SK-N-MC (cell line): ENCODE measurements around the gene NSFL1C.
A peak's percentile ranks its signal among the peaks of the same experiment; 100 is the strongest.

ENCODE experiments used
- DNase-seq: peaks from one replicate; pipeline ENCODE4 v3.0.0-alpha.2; 2011; ENCODE audit warnings: low read depth, low spot score
- H3K27ac ChIP-seq: fragments of 200-600 bp; sonication (generic); 2 replicates; pipeline ENCODE4 v1.5.1; 2016; ENCODE audit warnings: mixed run types
- H3K36me3 ChIP-seq: fragments of 200-600 bp; sonication (generic); 2 replicates; pipeline ENCODE4 v1.6.1; 2017; ENCODE audit warnings: antibody characterized with exemption, low read length, mixed read lengths; ENCODE audit not compliant: insufficient read depth
- H3K4me3 ChIP-seq: fragments of 200-600 bp; sonication (generic); 2 replicates; pipeline ENCODE4 v1.5.1; 2016
- H3K9ac ChIP-seq: fragments of 200-600 bp; sonication (generic); 2 replicates; pipeline ENCODE4 v1.8.0; 2017; ENCODE audit warnings: mixed run types, mixed read lengths; ENCODE audit not compliant: insufficient read length
- H3K9me3 ChIP-seq: fragments of 200-600 bp; sonication (generic); 2 replicates; pipeline ENCODE4 v1.6.1; 2017; ENCODE audit warnings: low read depth, mild to moderate bottlenecking, antibody characterized with exemption, low read length, moderate library complexity, mixed read lengths
- EZH2 ChIP-seq: fragments of 200-600 bp; sonication (generic); IDR thresholded peaks from one replicate; pipeline ENCODE4 v1.6.1; 2017; ENCODE audit warnings: antibody characterized with exemption
- FOXP2 ChIP-seq: optimal IDR thresholded peaks from 2 replicates; pipeline ENCODE3; 2011; ENCODE audit warnings: mild to moderate bottlenecking, moderate library complexity; ENCODE audit not compliant: insufficient read depth; ENCODE audit errors: extremely low read length, control extremely low read depth
- POLR2AphosphoS5 ChIP-seq: IDR thresholded peaks from 2 replicates; pipeline ENCODE4 v1.6.1; 2012; ENCODE audit warnings: mild to moderate bottlenecking, low read depth, low read length, borderline replicate concordance

Gene NSFL1C

GRCh38 chr20:1468117-1468624 is 1.5 kb upstream of the NSFL1C start:
- no peak for TF ChIP-seq EZH2
- no peak for TF ChIP-seq FOXP2
- no peak for TF ChIP-seq POLR2AphosphoS5
- Histone ChIP-seq H3K27ac (no peak overlapping the region), H3K9me3 (no peaks in the 10 kb centered on the region)

DNA sequence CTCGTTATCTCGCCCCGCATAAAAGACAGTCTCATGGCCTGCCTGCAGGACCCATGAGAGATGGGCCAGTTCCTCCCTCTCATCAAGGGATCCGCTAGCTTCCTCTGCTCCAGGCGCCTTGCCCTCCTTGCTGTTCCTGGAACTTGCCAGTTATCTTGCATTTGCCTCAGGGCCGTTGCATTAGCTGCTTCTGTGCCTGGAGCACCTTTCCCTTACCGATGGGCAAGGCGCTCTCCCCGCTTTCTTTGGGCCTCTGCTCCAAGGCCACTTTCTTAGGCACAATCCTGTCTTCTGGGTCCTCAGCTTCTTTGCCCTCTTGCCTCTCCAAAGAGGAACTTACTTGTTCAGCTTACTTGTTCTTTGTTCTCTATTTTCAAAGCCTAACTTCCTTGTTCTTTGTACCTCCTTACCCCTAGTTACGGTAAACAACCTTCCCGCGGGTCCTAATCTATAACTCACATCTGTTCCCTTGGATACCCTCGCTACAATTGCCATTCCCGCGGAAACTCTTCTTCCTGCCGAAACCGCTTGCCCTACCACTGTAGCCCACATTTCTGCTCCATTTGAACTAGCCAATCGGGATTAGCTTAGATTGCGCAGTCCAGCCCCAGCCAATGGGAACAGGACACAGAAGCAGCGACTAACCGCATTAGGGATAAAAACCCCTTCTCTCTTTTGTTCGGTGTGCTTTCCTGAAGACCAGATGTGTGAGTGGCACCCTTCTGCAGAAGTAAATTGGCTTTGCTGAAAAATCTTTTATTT is 887 bp upstream of the NSFL1C start:
- H3K9ac ChIP-seq = no peak overlapping the region
- H3K36me3 ChIP-seq = peaks cover 19% of the 10 kb centered on the region
- DNase-seq = no peak
- TF ChIP-seq POLR2AphosphoS5 (no peak), EZH2 (no peak), FOXP2 (no peak)
- H3K4me3 ChIP-seq = peak overlapping the region; percentile 63
- no peaks in the 10 kb centered on the region for H3K9me3 ChIP-seq
- H3K27ac ChIP-seq = no peak overlapping the region

More at GRCh38 chr20:1468117-1468624, 1.5 kb upstream of the NSFL1C start:
- Histone ChIP-seq H3K36me3 (peaks cover 14% of the 10 kb centered on the region), H3K9ac (no peak overlapping the region), H3K4me3 (no peak overlapping the region)
- DNase-seq = no peak

DNA sequence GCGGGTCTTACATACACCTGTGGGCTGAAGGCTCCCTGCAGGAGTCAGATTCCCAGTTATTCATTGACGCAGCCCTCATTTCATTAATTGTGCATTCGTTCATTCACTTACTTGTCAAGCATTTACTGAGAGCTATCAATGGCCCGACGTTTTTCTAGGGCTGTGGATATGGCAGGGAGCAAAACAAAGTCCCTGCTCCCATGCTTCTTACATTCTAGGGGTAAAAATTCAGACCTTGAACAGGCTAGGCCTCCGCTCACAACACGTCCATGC is 369 bp upstream of the NSFL1C start:
- peak overlapping the region; percentile 63 for H3K4me3 ChIP-seq

DNA sequence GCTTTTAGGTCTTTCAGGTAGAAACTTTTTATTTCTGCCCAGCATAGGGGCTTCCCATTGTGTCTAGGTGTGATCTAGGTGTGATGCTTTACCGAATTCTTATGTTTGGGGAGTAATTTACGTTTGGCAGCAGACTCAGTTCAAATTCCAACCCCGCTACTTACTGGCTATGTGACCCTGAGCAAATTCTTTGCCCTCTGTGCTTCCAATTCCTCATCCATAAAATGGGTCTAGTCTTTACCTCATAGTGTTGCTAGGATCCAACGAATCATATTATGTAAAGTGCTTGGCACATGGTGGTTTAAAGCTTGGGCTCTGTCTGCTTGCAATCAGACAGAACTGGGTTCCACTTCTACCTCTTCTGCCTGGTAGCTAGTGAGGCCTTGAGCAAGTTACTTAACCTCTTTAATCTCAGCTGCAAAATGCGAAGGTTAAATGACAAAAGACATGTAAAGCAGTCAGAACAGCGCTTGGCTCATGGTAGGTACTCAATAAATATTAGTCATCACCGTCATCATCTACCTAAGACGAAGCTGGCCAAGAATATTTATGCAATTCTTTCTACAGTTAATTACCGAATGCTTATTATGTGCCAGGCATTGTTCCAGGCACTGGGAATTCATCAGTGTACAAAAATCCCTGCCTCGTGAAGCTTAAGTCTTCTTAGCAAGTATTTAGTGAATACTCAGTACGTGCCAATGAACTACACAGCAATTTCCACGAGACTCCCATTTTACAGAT is 1.0 kb downstream of the NSFL1C start:
- Histone ChIP-seq H3K36me3 (peaks cover 34% of the 10 kb centered on the region), H3K4me3 (peak overlapping the region; percentile 96), H3K9me3 (no peaks in the 10 kb centered on the region), H3K9ac (peak overlapping the region; percentile 87), H3K27ac (no peak overlapping the region)
- DNase-seq = no peak
- TF ChIP-seq POLR2AphosphoS5 (no peak), FOXP2 (no peak), EZH2 (no peak)

More for the DNA sequence above, 369 bp upstream of the NSFL1C start:
- no peak for TF ChIP-seq FOXP2
- TF ChIP-seq EZH2 = no peak
- no peak for TF ChIP-seq POLR2AphosphoS5
- DNase-seq = no peak
- H3K9me3 ChIP-seq = no peaks in the 10 kb centered on the region
- H3K27ac ChIP-seq = no peak overlapping the region
- no peak overlapping the region for H3K9ac ChIP-seq
- peaks cover 21% of the 10 kb centered on the region for H3K36me3 ChIP-seq

DNA sequence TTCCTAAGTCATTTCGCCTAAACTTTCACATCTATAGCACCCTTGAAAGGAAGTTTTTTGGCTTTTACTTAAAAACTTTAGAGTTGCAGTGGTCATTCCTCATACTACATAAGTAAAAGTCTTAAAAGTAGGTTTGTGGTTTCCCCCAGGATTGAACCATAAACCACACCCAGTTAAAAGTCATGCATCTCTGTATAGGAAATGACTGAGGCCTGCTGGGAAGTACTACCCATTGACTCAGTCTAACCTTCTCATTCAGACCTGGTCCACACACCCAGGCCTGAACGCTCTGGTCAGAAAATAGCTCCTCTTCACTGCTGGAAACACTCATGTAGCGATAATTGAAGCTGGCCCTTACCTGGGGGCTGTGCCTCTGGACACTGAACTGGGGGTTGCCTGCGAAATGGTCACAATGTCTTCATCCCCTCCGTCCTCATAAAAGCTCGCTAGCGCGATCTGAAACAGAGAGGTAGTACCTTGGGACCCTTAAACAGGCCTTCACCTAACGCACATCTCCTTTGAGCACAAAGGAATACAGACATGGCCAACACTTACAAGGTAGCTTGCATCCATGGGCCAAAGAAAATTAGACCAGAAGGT is 2.6 kb downstream of the NSFL1C start:
- no peak for DNase-seq
- Histone ChIP-seq H3K4me3 (no peak overlapping the region), H3K27ac (no peak overlapping the region), H3K9ac (no peak overlapping the region), H3K9me3 (no peaks in the 10 kb centered on the region), H3K36me3 (peaks cover 48% of the 10 kb centered on the region)
- TF ChIP-seq FOXP2 (no peak), EZH2 (no peak), POLR2AphosphoS5 (no peak)

- TF ChIP-seq POLR2AphosphoS5 (no peak), FOXP2 (no peak), EZH2 (no peak)
- no peak for DNase-seq
- Histone ChIP-seq H3K4me3 (no peak overlapping the region), H3K9ac (no peak overlapping the region), H3K27ac (no peak overlapping the region), H3K36me3 (peaks cover 59% of the 10 kb centered on the region), H3K9me3 (no peaks in the 10 kb centered on the region)
These were observed 3.8 kb downstream of the NSFL1C start for GRCh38 chr20:1462834-1463233.

- H3K4me3 ChIP-seq = no peak overlapping the region
- no peaks in the 10 kb centered on the region for H3K9me3 ChIP-seq
- no peak overlapping the region for H3K9ac ChIP-seq
- no peak overlapping the region for H3K27ac ChIP-seq
- TF ChIP-seq FOXP2 (no peak), EZH2 (no peak), POLR2AphosphoS5 (no peak)
- no peak for DNase-seq
- peaks cover 67% of the 10 kb centered on the region for H3K36me3 ChIP-seq
These were observed 4.6 kb downstream of the NSFL1C start for GRCh38 chr20:1462001-1462400.

GRCh38 chr20:1460275-1460674 is 6.4 kb downstream of the NSFL1C start:
- Histone ChIP-seq H3K27ac (no peak overlapping the region), H3K4me3 (no peak overlapping the region), H3K36me3 (peaks cover 80% of the 10 kb centered on the region), H3K9ac (no peak overlapping the region), H3K9me3 (no peaks in the 10 kb centered on the region)
- DNase-seq = no peak
- TF ChIP-seq EZH2 (no peak), FOXP2 (no peak)
